Measurements from ENCODE around the gene BNC2.

BNC2 gene

GRCh38 chr9:16530669-16531642, 339.5 kb downstream of the BNC2 start:
- DNase-seq = no peak

GRCh38 chr9:16527573-16527972, 342.9 kb downstream of the BNC2 start:
- no peak for DNase-seq

- DNase-seq = no peak
Observed at GRCh38 chr9:16526380-16526779, 344.1 kb downstream of the BNC2 start.

- no peak for DNase-seq
Observed at GRCh38 chr9:16524823-16525222, 345.6 kb downstream of the BNC2 start.

- DNase-seq = no peak
Observed at GRCh38 chr9:16524078-16524477, 346.4 kb downstream of the BNC2 start.

- peak; percentile 67 for DNase-seq
Observed at GRCh38 chr9:16521868-16522411, 348.5 kb downstream of the BNC2 start.

- no peak for DNase-seq
Observed at GRCh38 chr9:16519001-16519400, 351.5 kb downstream of the BNC2 start.

- peak; percentile 13 for DNase-seq
Observed at GRCh38 chr9:16516891-16517290, 353.6 kb downstream of the BNC2 start.

GRCh38 chr9:16515879-16516301, 354.6 kb downstream of the BNC2 start:
- no peak for DNase-seq

- no peak for DNase-seq
Observed at GRCh38 chr9:16515207-16515606, 355.3 kb downstream of the BNC2 start.

GRCh38 chr9:16514131-16514530, 356.3 kb downstream of the BNC2 start:
- DNase-seq = no peak

- DNase-seq = no peak
Observed at GRCh38 chr9:16512281-16512680, 358.2 kb downstream of the BNC2 start.

- DNase-seq = no peak
Observed at GRCh38 chr9:16510482-16510881, 360.0 kb downstream of the BNC2 start.

GRCh38 chr9:16509997-16510396, 360.5 kb downstream of the BNC2 start:
- no peak for DNase-seq

GRCh38 chr9:16505199-16505598, 365.3 kb downstream of the BNC2 start:
- no peak for DNase-seq

GRCh38 chr9:16501726-16502125, 368.7 kb downstream of the BNC2 start:
- no peak for DNase-seq

GRCh38 chr9:16501141-16501540, 369.3 kb downstream of the BNC2 start:
- no peak for DNase-seq

- DNase-seq = no peak
Observed at GRCh38 chr9:16500386-16500785, 370.1 kb downstream of the BNC2 start.

- DNase-seq = no peak
Observed at GRCh38 chr9:16499892-16500291, 370.6 kb downstream of the BNC2 start.

- no peak for DNase-seq
Observed at GRCh38 chr9:16496908-16497307, 373.6 kb downstream of the BNC2 start.

- no peak for DNase-seq
Observed at GRCh38 chr9:16487915-16488314, 382.6 kb downstream of the BNC2 start.

GRCh38 chr9:16485575-16486321, 384.7 kb downstream of the BNC2 start:
- no peak for DNase-seq

GRCh38 chr9:16485160-16485559, 385.3 kb downstream of the BNC2 start:
- no peak for DNase-seq

- no peak for DNase-seq
Observed at GRCh38 chr9:16484744-16485143, 385.7 kb downstream of the BNC2 start.
